GM21447 (cell line): Measurements from ENCODE around the gene ZNF700.
"Not testable (repeated sequence)": the region's sequence is repeated elsewhere in the genome, so short reads cannot be mapped to it uniquely, and the experiment has no call there.

Experiments used
- ATAC-seq: cut with Tn5 transposase; IDR thresholded peaks from one replicate; pipeline ENCODE4 v1.9.1; 2021; ENCODE audit not compliant: unreplicated experiment

ZNF700 gene

GRCh38 chr19:11938383-11938782, 13.5 kb downstream of the ZNF700 start:
- not testable (repeated sequence) for ATAC-seq

DNA sequence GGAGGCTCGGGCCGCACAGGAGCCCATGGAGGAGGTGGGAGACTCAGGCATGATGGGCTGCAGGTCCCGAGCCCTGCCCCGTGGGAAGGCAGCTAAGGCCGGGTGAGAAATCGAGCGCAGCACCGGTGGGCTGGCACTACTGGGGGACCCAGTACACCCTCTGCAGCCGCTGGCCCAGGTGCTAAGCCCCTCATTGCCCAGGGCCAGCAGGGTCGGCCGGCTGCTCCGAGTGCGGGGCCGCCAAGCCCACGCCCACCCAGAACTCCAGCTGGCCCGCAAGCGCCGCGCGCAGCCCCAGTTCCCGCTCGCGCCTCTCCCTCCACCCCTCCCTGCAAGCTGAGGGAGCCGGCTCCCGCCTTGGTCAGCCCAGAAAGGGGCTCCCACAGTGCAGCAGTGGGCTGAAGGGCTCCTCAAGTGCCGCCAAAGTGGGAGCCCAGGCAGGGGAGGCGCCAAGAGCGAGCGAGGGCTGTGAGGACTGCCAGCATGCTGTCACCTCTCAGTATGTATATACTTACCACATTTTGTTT, 16.5 kb downstream of the ZNF700 start:
- ATAC-seq: not testable (repeated sequence)

- ATAC-seq: no peak
These were observed 17.3 kb downstream of the ZNF700 start for GRCh38 chr19:11942008-11942842.

DNA sequence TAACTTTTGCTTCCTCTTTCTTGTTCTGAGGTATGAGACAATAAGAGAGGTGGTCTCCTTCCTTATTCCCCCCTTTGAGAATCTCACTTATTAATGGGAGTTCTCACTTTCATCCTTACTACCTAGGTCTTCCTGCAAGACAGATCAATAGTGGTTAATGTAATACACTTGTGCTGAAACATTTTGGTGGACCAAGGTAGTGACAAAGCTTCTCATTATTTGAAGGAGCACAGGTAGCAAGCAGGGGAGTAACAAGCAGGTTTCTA, 17.9 kb downstream of the ZNF700 start:
- ATAC-seq: no peak

DNA sequence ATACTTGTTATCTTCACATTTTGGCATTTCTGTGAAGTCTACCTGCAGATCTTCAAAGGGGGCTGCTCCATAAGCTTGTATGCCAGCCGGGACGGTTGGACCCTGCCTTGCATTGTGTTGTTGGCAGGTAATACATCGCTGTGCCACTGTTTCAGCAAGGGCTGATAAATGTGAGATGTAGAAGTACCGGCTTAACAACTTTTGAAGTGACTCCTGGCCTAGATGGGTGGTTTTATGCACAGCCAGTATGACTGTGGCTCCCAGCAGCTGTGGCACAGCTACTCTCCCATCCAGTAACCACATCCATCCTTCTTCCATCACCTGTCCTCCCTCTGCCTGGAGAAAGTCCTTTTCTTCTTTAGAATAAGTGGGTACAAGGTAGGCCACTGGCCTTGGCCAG, 19.7 kb downstream of the ZNF700 start:
- ATAC-seq: no peak

- ATAC-seq: no peak
These were observed 23.7 kb downstream of the ZNF700 start for GRCh38 chr19:11948646-11949045.

- no peak for ATAC-seq
These were observed 24.3 kb downstream of the ZNF700 start for GRCh38 chr19:11949201-11949600.

GRCh38 chr19:11949614-11950080, 24.7 kb downstream of the ZNF700 start:
- not testable (repeated sequence) for ATAC-seq

DNA sequence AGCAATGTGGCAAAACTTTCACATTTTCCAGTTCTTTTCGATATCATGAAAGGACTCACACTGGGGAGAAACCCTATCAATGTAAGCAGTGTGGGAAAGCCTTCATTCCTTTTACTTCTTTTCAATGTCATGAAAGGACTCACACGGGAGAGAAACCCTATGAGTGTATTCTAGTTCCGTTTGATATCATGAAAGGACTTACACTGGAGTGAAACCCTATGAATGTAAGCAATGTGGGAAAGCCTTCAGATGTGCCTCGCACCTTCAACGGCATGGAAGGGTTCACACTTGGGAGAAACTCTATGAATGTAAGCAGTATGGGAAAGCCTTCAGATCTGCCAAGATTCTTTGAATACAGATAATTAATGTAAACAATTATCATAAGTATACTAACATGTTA, 25.4 kb downstream of the ZNF700 start:
- ATAC-seq: no peak

GRCh38 chr19:11963566-11964355, 38.9 kb downstream of the ZNF700 start:
- no peak for ATAC-seq

DNA sequence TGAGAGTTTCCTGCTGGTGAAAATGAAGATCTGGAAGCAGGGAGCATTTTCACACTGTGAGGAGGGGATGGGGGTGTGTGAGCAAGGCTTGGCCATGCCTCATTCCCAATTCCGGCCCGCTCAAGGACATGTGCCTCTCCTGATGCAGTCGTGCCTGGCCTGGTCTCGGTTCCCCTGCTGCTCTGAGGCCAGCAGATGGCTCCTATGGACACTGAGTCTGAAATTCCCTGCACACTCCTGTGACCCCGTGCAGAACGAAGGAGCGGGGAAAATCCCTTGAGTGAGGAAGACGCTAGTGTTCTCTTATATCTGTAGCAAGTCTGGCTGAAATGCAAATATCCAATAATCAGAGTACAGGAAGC, 39.6 kb downstream of the ZNF700 start:
- ATAC-seq: peak; percentile 24

DNA sequence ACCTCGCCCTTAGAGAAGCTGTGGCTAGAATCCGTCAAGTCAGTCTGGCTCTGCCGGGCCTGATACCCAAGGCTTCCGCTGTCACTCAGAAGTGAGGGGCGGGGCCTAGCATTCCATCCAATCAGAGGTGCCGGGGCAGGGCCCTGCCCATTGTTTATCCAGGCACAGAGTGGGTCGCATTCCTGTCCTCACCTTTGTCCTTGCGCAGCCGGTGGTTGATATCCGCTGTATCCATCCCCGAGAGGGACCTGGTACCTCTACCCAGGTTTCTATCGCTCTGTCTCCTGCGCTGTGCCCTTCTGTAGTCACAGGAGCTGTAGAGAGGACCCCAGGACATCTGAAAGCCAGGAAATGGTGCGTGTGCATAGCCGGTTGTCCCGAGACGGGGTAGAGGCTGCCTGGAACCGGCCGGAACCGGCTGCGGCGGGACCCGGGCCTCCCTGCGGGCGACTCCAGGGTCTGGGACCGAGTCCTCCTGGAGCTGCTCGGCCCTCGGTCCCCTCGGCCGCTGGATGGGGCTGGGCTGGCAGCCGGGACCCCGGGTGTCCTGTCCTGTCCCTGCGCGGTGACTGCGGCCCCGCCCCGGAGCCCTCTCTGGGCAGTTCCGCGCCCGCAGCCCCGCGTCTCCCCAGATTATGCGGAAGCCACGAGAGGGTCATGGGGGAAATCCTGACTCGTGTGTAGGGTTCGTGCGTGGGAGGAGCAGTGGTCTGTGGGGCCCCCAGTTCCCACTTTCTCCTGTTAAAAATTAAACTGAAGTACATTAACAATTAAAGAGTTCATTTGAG, 40.1 kb downstream of the ZNF700 start, which contains the start of gene ZNF763:
TSS of gene ZNF763 (plus strand) at position 183 of the 788 bp plus-strand sequence. CDS start at position 352, 169 bp downstream.
- ATAC-seq: peak; percentile 89

- ATAC-seq: no peak
These were observed 45.3 kb downstream of the ZNF700 start for GRCh38 chr19:11970174-11970573.

DNA sequence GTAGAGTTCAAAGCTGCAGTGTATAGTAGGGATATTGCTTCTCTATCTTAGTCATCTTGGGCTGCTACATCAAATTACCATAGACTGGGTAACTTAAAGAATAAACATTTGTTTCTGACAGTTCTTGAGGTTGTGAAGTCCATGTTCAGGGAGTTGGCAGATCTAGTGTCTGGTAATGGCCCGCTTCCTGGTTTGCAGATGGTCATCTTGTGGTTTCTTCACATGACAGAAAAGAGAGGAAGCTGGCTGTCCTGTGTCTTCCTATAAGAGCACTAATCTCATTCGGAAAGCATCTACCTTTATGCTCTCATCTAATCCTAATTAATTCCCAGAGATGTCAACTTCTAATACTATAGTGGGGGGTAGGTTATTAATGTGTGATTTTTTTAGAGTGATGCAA, 46.1 kb downstream of the ZNF700 start:
- no peak for ATAC-seq

GRCh38 chr19:11973019-11973810, 48.3 kb downstream of the ZNF700 start:
- ATAC-seq: no peak

DNA sequence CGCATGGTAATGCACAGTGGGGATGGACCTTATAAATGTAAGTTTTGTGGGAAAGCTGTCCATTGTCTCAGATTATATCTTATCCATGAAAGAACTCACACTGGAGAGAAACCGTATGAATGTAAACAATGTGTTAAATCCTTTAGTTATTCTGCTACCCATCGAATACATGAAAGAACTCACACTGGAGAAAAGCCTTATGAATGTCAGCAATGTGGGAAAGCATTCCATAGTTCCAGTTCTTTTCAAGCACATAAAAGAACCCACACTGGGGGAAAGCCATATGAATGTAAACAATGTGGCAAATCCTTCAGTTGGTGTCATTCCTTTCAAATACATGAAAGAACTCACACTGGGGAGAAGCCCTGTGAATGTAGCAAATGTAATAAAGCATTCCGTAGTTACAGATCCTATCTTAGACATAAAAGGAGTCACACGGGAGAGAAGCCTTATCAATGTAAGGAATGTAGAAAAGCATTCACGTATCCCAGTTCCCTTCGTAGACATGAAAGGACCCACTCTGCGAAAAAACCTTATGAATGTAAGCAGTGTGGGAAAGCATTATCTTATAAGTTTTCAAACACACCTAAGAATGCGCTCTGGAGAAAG, 53.7 kb downstream of the ZNF700 start:
- ATAC-seq: no peak

DNA sequence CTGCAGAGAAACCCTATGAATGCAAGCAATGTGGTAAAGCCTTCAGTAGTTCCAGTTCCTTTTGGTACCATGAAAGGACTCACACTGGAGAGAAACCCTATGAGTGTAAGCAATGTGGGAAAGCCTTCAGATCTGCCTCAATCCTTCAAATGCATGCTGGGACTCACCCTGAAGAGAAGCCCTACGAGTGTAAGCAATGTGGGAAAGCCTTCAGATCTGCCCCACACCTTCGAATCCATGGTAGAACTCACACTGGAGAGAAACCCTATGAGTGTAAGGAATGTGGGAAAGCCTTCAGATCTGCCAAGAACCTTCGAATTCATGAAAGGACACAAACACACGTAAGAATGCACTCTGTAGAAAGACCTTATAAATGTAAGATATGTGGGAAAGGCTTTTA, 54.6 kb downstream of the ZNF700 start:
- ATAC-seq: no peak

DNA sequence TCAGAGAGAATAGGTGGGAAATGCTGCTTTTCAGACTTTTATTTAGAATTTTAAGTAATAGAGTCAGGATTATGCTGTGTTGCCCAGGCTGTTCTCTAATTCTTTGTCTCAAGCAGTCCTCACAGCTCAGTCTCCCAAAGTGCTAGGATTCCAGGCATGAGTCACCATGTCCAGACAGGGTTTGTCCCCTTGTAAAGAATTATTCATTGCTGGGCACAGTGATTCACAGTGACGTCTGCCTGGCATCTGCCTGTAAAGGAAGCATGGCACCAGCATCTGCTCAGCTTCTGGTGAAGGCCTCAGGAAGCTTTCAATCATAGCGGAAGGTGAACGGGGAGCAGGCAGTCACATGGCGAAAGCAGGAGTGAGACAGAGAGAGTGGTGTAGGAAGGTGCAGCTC, 57.6 kb downstream of the ZNF700 start:
- ATAC-seq: no peak

DNA sequence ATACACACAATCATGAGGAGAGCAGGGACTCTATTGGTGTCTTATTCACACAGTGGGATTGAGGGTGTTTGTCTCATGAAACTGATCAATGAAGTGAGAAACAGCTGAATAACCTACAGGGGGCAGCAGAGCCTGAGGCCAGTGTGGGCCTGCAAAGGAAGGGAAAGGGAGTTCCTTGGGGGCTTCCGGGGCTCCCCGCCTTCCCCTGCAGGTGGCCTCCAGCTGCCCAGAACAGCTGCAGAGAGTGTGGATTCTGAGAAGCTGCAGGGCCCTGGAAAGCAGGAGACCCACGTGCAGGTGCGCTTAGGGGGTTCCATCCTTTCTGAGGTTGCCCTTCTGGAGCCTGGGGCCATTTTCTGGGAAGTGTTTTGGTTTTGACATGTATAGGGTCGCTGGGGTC, 60.1 kb downstream of the ZNF700 start:
- no peak for ATAC-seq

GRCh38 chr19:11986754-11987153, 61.8 kb downstream of the ZNF700 start:
- no peak for ATAC-seq
